ENCODE results near the gene PGAP3. TPM values are rescaled to one million over a fixed set of nuclear protein-coding genes. Genes with fewer than 3 reads are reported as not detected.

The PGAP3 gene
- polyA plus RNA-seq, 1 experiment, result 20.3 TPM

- H3K27me3 ChIP-seq (ENCODE audit: control insufficient read depth, insufficient read depth, low read length), result no peaks in the 10 kb centered on the region
- H3K36me3 ChIP-seq (ENCODE audit: control insufficient read depth, insufficient read depth, low read length), result peaks cover 32% of the 10 kb centered on the region
- ChIA-PET CTCF (interaction anchor here (1.4 kb wide), 1 partner anchor 103 kb away, joined by 3 read pairs; no protein-coding TSS in a partner anchor), POLR2A (interaction anchor here (0.6 kb wide), 1 partner anchor 21 kb away, joined by 4 read pairs; no protein-coding TSS in a partner anchor)
- no peak for DNase-seq (ENCODE audit: low read depth)
- TF ChIP-seq, protein P1, sequence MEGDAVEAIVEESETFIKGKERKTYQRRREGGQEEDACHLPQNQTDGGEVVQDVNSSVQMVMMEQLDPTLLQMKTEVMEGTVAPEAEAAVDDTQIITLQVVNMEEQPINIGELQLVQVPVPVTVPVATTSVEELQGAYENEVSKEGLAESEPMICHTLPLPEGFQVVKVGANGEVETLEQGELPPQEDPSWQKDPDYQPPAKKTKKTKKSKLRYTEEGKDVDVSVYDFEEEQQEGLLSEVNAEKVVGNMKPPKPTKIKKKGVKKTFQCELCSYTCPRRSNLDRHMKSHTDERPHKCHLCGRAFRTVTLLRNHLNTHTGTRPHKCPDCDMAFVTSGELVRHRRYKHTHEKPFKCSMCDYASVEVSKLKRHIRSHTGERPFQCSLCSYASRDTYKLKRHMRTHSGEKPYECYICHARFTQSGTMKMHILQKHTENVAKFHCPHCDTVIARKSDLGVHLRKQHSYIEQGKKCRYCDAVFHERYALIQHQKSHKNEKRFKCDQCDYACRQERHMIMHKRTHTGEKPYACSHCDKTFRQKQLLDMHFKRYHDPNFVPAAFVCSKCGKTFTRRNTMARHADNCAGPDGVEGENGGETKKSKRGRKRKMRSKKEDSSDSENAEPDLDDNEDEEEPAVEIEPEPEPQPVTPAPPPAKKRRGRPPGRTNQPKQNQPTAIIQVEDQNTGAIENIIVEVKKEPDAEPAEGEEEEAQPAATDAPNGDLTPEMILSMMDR (IDR thresholded peaks at IDR 0.05; ENCODE audit: insufficient read depth, low read depth, low read length), result no peak
- H3K4me3 ChIP-seq (ENCODE audit: low read depth, low read length), result no peak overlapping the region
These were observed 36.9 kb upstream of the PGAP3 start for GRCh38 chr17:39724731-39725130.

- TF ChIP-seq, protein P1 (IDR thresholded peaks at IDR 0.05; ENCODE audit: insufficient read depth, low read depth, low read length), result no peak
- H3K27me3 ChIP-seq (ENCODE audit: control insufficient read depth, insufficient read depth, low read length), result no peaks in the 10 kb centered on the region
- DNase-seq (ENCODE audit: low read depth), result no peak
- H3K4me3 ChIP-seq (ENCODE audit: low read depth, low read length), result no peak overlapping the region
- peaks cover 26% of the 10 kb centered on the region for H3K36me3 ChIP-seq (ENCODE audit: control insufficient read depth, insufficient read depth, low read length)
- ChIA-PET POLR2A (interaction anchor here (0.6 kb wide), 1 partner anchor 1189 kb away, joined by 3 read pairs; no protein-coding TSS in a partner anchor), CTCF (interaction anchor here (0.6 to 2.6 kb wide), 2 partner anchors 8 to 173 kb away, joined by 3 to 15 read pairs; partner anchors contain the start of gene MIEN1)
These were observed 35.4 kb upstream of the PGAP3 start for GRCh38 chr17:39722965-39723848.

DNA sequence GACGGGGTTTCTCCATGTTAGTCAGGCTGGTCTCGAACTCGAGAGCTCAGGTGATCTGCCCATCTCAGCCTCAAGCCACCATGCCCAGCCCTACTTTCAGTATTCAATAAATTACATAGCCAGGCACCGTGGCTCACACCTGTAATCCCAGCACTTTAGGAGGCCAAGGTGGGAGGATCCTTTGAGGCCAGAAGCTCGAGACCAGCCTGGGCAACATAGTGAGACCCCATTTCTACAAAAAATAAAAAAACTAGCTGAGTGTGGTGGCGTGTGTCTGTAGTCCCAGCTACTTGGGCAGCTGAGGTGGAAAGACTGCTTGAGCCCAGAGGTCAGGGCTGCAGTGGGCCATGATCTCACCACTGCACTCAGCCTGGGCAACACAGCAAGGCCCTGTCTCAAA lies 34.2 kb upstream of the PGAP3 start:
- TF ChIP-seq, protein P1 (IDR thresholded peaks at IDR 0.05; ENCODE audit: insufficient read depth, low read depth, low read length), result no peak

GRCh38 chr17:39719563-39720355 lies 31.9 kb upstream of the PGAP3 start:
- ChIA-PET POLR2A (no interaction called here), CTCF (interaction anchor here (0.7 to 1.7 kb wide), 2 partner anchors 10 to 98 kb away, joined by 3 to 6 read pairs; partner anchors contain the start of gene MIEN1)
- peaks cover 26% of the 10 kb centered on the region for H3K36me3 ChIP-seq (ENCODE audit: control insufficient read depth, insufficient read depth, low read length)
- no peaks in the 10 kb centered on the region for H3K27me3 ChIP-seq (ENCODE audit: control insufficient read depth, insufficient read depth, low read length)
- no peak for DNase-seq (ENCODE audit: low read depth)
- H3K4me3 ChIP-seq (ENCODE audit: low read depth, low read length), result no peak overlapping the region
- TF ChIP-seq, protein P1 (IDR thresholded peaks at IDR 0.05; ENCODE audit: insufficient read depth, low read depth, low read length), result no peak

More for the DNA sequence above, 34.2 kb upstream of the PGAP3 start:
- POLR2A ChIA-PET, result interaction anchor here (0.6 kb wide), 1 partner anchor 31 kb away, joined by 3 read pairs; no protein-coding TSS in a partner anchor
- CTCF ChIA-PET, result interaction anchor here (0.6 to 2.6 kb wide), 4 partner anchors 9 to 693 kb away, joined by 3 to 15 read pairs (median 3); partner anchors contain the start of gene MIEN1
- H3K36me3 ChIP-seq (ENCODE audit: control insufficient read depth, insufficient read depth, low read length), result peaks cover 22% of the 10 kb centered on the region
- no peak overlapping the region for H3K4me3 ChIP-seq (ENCODE audit: low read depth, low read length)
- no peaks in the 10 kb centered on the region for H3K27me3 ChIP-seq (ENCODE audit: control insufficient read depth, insufficient read depth, low read length)
- DNase-seq (ENCODE audit: low read depth), result no peak

All from BJ (cell line).